OCI-LY3 (cell line): ENCODE results near the gene PKD2L1.

Experiments used
- CTCF ChIP-seq: fragments of 200-600, 300-600 bp; sonication (generic); IDR thresholded peaks from 2 replicates; pipeline ENCODE4 v1.5.1; 2014; ENCODE audit warnings: antibody characterized with exemption, low read length, low read depth
- EZH2phosphoT487 ChIP-seq: fragments of 200-600 bp; shearing (Covaris generic); IDR thresholded peaks from 2 replicates; pipeline ENCODE4 v1.6.1; 2018; ENCODE audit warnings: antibody characterized with exemption, mixed run types, low read depth

- TF ChIP-seq CTCF (no peak), EZH2phosphoT487 (no peak)
These were observed 25.6 kb downstream of the PKD2L1 start for GRCh38 chr10:100304414-100304813.
